IMR-90 (cell line): ENCODE data around the gene RGPD5.
"Not testable (repeated sequence)": the region's sequence is repeated elsewhere in the genome, so short reads cannot be mapped to it uniquely, and the experiment has no call there.

ENCODE experiments used
- FOS ChIP-seq: fragments of 150-350 bp; IDR thresholded peaks from 2 replicates; pipeline ENCODE4 v1.6.1; 2016; ENCODE audit warnings: low read depth, low read length
- POLR2A ChIP-seq: IDR thresholded peaks from 2 replicates; pipeline ENCODE4 v1.6.1; 2012; ENCODE audit warnings: mild to moderate bottlenecking, low read depth, low read length
- TF ChIP-seq, protein P1 (sequence below): fragments of 150-350 bp; IDR thresholded peaks from 2 replicates; pipeline ENCODE4 v1.6.1; 2017; ENCODE audit warnings: mild to moderate bottlenecking, antibody characterized with exemption, low read length, low read depth
- TF ChIP-seq, protein P2 (sequence below): conservative IDR thresholded peaks from 2 replicates; pipeline ENCODE4 v1.5.1; 2012; ENCODE audit warnings: mild to moderate bottlenecking, low read depth, low read length, improper control_type of control experiment

DNA sequence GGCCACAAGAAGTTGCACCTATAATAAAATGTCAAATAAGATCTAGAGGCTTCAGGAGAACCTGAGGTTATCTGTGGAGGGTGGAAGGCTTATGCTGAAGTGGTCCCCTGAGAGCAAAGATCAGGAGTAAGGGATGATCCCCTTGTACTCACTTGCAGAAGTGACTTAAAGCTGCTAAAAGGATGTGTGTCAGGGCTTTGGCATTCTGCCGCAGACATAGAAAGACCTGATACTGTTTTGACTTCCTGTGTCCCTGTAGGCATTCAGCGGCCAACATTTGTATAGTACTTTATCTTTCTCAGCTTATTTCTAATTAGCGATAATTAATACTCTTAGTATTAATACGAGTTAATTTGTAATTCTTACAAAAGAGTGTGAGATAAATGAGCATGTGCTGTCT lies 94.3 kb downstream of the RGPD5 start:
- TF ChIP-seq, protein P1, sequence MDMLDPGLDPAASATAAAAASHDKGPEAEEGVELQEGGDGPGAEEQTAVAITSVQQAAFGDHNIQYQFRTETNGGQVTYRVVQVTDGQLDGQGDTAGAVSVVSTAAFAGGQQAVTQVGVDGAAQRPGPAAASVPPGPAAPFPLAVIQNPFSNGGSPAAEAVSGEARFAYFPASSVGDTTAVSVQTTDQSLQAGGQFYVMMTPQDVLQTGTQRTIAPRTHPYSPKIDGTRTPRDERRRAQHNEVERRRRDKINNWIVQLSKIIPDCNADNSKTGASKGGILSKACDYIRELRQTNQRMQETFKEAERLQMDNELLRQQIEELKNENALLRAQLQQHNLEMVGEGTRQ, result not testable (repeated sequence)
- TF ChIP-seq, protein P2, sequence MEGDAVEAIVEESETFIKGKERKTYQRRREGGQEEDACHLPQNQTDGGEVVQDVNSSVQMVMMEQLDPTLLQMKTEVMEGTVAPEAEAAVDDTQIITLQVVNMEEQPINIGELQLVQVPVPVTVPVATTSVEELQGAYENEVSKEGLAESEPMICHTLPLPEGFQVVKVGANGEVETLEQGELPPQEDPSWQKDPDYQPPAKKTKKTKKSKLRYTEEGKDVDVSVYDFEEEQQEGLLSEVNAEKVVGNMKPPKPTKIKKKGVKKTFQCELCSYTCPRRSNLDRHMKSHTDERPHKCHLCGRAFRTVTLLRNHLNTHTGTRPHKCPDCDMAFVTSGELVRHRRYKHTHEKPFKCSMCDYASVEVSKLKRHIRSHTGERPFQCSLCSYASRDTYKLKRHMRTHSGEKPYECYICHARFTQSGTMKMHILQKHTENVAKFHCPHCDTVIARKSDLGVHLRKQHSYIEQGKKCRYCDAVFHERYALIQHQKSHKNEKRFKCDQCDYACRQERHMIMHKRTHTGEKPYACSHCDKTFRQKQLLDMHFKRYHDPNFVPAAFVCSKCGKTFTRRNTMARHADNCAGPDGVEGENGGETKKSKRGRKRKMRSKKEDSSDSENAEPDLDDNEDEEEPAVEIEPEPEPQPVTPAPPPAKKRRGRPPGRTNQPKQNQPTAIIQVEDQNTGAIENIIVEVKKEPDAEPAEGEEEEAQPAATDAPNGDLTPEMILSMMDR, result not testable (repeated sequence)
- not testable (repeated sequence) for TF ChIP-seq FOS, POLR2A
